Measurements from ENCODE around the gene SLC49A3.

Gene SLC49A3

DNA sequence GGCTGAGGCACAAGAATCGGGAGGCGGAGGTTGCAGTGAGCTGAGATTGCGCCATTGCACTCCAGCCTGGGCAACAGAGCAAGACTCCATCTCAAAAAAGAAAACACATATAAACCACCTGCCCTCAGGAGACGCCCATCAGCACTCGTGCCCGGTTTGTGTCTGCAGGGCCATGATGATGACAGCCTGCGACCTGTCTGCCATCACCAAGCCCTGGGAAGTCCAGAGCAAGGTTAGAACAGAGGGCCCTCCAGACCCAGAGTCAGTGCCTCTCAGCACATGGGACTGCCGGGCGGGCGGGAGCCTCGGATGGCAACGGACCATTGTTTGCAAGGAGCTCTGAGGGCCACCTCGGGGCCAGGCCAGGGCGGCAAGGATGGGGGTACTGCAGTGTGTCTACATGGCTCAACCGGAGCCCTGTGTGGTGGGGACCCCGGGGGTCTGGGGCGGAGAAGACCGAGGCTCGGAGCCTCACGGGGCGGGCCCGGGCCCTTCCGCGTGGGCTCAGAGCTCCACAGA is 24.2 kb downstream of the SLC49A3 start:
- DNase-seq: no peak

DNA sequence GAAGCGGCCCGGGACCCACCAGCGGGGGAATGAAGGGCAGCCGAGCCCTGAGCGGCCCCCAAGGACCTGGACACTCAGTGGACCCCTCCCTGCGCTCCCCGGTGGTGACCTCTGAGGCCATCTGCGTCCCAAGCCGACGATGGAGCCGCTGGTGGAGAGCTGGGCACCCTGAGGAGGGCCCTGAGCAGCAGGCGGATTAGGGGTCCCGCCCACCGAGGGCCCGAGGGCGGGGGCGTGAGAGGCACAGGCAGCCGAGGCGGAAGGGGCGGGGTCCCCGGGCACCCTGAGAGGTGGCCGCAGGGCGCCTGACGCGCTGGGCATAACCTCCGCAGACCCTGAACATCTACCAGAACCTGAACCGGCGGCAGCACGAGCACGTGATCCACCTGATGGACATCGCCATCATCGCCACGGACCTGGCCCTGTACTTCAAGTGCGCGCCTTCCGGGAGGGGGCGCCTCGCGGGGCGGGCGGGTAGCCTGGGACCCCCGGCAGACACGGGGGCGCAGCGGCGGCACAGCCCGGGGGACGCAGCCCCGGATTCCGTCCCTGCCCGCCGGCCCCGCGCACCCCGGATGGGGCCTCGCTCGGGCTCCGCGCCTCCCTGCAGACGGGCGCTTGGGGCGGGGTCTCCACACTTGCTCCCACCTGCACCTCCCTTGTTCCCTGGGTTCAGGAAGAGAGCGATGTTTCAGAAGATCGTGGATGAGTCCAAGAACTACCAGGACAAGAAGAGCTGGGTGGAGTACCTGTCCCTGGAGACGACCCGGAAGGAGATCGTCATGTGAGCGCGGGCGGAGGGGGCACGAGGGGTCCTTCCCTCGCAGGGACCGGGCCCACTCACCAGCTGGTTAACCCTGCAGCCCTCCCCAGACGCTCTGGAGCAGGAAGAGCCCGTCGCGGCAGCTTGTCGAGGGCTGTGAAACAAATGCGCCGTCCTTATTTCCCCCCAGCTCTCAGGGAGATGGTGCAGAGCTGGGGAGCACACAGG is 25.2 kb downstream of the SLC49A3 start:
- DNase-seq: peak; percentile 74

GRCh38 chr4:663046-663437 is 25.9 kb downstream of the SLC49A3 start:
- no peak for DNase-seq

DNA sequence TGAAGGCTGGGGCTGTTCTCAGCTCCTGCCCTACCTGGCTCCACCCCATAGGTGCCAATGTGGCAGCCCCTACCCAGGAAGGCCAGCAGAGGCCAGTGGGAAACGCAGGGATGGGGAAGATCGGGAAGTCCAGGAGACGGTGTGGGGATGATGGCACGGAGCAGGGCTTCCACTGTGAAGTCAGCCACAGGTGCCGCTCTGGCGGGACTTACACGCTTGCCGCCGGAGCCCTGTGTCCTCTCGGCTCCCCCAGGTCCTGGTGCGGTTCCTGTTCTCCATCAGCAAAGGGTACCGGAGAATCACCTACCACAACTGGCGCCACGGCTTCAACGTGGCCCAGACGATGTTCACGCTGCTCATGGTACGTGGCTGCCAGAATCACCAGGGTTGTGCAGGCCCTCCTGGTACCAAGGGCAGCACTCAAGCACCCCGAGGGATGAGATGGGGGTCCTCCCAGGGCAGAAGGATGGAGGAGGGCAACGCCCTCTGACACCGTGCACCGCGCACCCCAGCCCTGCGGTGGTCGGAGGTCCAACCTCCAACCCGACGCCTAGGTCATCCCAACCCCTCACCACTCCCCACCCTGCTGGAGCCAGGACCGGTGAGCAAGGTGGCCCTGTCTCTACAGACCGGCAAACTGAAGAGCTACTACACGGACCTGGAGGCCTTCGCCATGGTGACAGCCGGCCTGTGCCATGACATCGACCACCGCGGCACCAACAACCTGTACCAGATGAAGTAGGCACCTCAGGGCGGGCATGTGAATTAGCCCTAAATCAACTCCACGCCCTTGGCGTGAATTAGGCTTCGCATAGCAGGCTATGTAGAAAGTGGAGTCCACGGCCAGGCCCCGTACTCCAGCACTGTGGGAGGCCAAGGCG is 26.8 kb downstream of the SLC49A3 start:
- DNase-seq: no peak

DNA sequence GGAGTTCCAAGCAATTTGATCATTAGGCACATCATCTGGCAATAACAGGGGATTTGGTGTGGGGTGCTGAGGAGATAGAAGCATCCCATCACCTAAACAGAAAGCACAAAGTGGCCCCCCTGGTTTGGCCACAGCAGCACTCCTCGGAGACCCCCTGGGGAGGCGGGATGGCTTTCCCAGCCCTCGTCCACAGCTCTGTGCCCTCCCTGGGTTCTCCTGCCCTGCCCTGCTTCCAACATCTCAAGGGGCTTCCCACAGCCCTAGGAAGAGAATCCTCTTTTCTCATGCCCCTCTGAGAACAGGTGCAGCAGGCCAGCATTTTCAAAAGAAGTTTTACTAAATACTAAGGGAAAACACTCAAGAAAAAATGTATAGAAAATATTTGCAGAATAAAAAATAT is 27.7 kb downstream of the SLC49A3 start:
- DNase-seq: no peak

DNA sequence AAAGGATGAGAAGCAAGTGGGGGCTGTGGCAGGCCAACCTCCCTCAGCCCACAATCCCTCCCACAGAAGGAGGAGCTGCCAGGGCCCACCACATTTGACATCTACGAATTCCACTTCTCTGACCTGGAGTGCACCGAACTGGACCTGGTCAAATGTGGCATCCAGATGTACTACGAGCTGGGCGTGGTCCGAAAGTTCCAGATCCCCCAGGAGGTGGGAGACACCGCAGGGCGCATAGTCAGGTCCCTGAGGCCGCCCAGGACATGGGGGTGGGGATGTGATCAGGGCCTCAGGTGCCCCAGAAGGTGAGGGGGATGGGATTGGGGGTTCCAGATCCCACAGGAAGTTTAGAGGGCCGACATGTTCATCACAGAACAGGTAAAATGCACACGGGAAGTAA is 28.6 kb downstream of the SLC49A3 start:
- DNase-seq: no peak

DNA sequence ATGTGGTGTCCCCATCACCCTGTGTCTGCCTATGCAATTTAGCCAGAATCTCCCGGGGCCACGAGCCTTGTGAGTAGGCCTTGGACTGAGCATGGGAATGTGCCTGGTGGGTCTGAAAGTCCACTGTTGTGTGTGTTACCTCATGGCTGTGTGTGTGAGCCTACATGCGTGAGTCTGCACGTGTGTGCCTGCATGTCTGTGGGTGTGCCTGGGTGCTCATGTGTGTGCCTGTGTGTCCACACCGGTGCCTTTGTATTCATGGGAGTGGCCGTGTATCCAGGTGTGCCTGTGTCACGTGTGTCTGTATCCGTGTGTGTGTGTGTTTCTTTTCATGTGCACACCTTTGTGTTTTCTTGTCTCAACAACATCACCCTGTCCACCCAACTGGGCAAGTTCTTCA is 29.1 kb downstream of the SLC49A3 start:
- DNase-seq: no peak

DNA sequence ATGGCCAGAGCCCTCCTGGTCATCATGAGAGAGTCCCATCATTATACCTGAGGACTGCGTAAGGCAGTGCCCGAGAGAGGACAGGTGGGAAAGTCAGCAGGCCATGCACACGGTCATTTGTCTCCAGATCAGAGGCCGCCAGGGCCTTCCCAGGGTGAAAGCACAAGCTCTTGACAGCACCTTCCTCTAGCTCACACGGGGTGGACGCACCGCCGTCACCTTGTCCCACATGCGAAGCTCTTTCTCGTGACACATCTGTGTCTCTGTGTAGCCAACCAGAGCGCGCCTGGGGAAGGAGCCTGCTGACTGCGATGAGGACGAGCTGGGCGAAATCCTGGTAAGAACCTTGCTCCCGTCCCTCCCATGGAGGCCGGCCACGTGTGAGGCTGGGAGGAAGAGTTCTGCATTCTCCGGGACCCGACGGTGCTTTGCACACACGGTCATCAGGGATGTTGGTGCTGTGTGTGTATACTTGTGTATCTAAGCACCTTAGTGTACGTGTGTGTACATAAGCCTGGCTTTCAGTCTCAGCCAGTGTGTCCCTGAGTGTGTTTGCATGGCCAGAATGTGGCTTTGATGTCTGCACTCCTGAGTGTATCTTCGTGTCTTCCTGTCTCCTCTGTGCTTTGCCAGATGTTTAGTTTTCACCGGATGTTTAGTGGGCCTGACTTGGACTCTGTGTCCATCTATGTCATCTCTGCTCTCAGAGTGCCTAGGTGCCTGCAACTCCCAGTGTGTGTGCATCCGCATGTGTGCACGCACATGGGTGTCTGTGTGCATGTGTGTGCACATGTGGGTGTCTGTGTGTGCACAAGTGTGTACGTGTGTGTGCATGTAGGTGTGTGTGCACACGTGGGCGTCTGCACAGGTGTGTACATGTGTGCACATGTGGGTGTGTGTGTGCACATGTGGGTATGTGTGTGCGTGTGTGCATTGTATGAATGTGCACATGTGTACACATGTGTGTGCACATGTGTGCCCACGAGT is 30.0 kb downstream of the SLC49A3 start:
- no peak for DNase-seq

GRCh38 chr4:657834-658667 is 30.9 kb downstream of the SLC49A3 start:
- peak; percentile 35 for DNase-seq

- DNase-seq: peak; percentile 38
Measured at GRCh38 chr4:657338-657833, 31.6 kb downstream of the SLC49A3 start.

DNA sequence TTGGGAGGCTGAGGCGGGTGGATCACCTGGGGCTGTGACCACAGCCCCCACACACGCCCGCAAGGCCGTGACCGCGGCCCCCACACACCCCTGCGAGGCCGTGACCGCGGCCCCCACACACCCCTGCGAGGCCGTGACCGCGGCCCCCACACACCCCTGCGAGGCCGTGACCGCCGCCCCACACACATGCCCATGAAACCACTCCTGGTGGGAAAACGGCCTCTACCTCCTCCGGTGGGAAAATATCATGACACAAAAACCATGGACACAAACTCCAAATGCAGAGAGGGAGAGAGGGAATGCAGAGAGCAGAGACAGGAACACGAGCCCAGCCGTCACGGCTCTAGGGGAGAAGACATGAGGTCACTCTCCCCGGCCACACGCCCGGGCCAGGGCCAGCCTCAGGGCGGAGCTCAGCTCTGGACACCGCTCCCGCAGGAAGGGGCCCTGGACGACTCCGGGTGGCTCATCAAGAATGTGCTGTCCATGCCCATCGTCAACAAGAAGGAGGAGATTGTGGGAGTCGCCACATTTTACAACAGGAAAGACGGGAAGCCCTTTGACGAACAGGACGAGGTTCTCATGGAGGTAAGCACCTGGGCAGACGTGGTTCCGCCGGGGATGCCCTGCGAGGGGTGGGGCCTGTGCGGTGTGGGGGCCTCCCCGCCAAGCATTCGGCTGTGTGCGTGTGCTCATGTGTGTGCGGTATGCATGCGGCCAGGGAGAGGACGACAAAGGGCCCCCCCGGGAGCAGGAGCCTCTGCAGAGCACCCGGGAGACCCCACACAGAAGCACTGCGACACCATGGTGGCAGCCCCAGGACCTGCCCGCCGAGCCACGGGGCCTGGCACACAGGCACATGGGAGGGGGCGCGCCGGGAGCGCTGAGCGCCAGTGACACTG is 32.3 kb downstream of the SLC49A3 start:
- DNase-seq: peak; percentile 31

- peak; percentile 15 for DNase-seq
Measured at GRCh38 chr4:655464-656151, 33.3 kb downstream of the SLC49A3 start.

DNA sequence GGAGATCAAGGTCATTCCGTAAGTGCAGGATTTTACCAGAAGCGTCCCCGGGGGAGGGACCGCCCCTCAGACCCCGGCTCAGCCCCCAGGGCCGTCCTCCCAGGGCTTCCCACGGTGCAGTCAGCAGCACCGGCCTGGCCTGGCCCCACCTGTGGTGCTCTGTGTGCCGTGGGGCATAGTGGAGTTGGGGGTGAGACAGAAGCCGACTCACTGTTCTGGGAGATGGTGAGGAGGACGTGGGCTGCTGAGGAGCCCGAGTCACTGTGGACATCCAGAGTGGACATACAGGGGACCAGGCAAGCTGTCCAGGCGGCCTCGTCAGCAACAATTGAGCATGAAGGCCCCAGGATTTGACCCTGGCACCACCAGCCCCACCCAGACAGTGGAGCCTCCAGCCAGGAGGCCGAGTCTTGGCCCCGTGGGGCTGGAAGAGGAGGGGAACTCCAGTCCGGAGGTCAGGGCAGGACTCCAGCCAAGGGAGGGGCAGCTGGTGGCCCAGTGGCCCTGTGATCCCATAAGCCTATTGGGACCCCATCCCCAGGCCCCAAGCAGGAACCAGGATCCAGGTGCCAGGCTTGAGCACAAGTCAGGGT is 34.0 kb downstream of the SLC49A3 start:
- peak; percentile 18 for DNase-seq

DNA sequence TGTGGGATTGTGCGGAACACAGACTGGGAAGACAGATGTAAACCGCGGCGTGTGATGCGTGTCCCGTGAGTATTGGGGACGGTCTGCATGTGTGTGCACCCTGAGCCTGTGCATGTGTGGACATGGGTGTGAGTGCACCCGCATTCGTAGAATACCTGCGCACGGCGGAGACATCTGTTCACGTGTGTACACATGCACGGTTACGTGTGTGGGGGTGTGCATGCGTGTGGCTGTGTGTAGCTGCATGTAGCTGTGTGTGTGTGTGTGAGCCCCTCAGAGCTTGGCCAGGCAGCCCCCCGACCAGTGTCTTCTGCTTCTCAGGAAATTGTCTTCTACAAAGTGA is 34.5 kb downstream of the SLC49A3 start:
- DNase-seq: no peak

DNA sequence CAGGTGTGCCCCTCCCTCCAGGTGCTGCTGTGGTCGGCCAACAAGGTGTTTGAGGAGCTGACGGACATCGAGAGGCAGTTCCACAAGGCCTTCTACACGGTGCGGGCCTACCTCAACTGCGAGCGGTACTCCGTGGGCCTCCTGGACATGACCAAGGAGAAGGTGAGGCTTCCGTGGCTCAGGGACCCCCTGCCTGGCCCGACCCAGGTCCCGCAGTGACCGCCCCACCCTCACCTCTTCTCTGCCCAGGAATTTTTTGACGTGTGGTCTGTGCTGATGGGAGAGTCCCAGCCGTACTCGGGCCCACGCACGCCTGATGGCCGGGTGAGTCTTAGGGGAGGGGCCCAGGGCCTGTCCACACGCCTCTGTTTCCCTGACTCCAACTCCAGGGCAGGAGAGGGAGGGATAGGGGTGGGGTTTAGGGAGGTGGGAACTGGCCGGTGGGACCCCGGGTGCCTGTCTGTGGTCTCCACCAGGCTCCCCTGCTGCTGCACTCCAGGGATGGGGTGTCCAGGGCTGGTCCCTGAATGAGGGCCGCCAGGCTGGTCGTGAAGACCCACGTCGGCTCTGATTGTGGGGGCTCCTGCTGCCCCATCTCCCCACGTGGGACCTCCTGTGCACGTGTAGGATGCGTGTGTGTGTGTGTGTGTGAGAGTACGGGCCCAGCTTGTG is 35.0 kb downstream of the SLC49A3 start:
- peak; percentile 23 for DNase-seq

GRCh38 chr4:653080-653821 is 35.7 kb downstream of the SLC49A3 start:
- peak; percentile 20 for DNase-seq

DNA sequence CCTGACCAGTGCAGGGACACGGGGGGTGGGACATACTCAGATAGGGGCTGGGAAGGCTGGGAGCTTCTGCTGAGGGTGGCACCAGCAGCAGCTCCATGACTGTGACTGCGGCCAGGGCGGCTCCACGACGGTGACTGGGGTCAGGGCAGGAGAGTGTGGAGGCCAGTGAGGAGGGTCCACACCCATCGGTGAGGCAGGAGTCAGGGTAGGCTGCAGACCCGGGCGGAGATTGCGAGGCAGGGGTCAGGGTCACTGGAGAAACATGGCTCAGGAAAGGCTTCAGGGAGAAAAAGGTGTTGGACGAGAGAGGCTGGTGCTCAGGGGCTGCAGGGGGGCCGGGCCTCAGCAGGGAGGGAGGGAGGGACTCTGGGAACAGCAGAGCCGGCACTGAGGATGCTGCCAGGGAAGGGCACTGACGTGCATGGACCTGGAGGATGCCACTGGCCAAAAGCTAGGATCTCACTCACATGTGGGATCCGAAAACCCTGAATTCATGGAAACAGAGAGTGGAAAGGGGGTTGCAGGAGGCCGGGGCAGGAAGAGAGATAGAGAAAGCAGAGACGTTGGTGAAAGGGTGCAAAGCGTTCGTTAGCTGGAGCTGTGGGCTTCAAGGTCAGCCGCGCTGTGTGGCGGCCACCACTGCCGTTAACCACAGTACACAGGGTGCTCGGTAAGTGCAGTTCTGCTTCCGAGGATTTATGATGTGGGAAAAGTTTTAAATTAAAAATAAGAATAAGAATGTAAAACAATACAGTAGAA is 36.9 kb downstream of the SLC49A3 start:
- DNase-seq: peak; percentile 19

Measured in left hindlimb (tissue), 1 donor.